Activated T-cell treated with anti-CD3 and anti-CD28 coated beads, Interleukin-2, amount 50 U/mL, for 72 hours (primary cell): Measurements from ENCODE around the gene UBE2E2. TPM values are rescaled to one million over a fixed set of nuclear protein-coding genes. Genes with fewer than 3 reads are reported as not detected.
"Not testable (repeated sequence)": the region's sequence is repeated elsewhere in the genome, so short reads cannot be mapped to it uniquely, and the experiment has no call there.

Source experiments
- ATAC-seq, 2 donors: fragments of 150-1000 bp; cut with Tn5 transposase; replicated peaks in 1 of 2; 2 replicates each; pipeline ENCODE4 v1.10.0; 2021; ENCODE audit warnings: moderate library complexity in 2 of 2, mild to moderate bottlenecking in 1 of 2
- DNase-seq, 2 donors: peaks; one replicate each; pipeline ENCODE4 v3.0.0; 2021 to 2022; ENCODE audit warnings: mixed read lengths in 1 of 2
- H3K27ac Mint-ChIP-seq: one replicate; pipeline ENCODE4 v1.8.0; 2022; ENCODE audit warnings: mild to moderate bottlenecking, moderate library complexity, mixed read lengths
- H3K27me3 Mint-ChIP-seq: one replicate; pipeline ENCODE4 v1.8.0; 2022; ENCODE audit warnings: low read depth, mixed read lengths
- H3K36me3 Mint-ChIP-seq, 2 donors: one replicate each; pipeline ENCODE4 v1.8.0; 2022; ENCODE audit warnings: mixed read lengths in 2 of 2, mild to moderate bottlenecking in 1 of 2; ENCODE audit not compliant: insufficient read depth in 2 of 2
- H3K4me1 Mint-ChIP-seq: one replicate; pipeline ENCODE4 v1.8.0; 2022; ENCODE audit warnings: low read depth, mixed read lengths
- H3K4me3 Mint-ChIP-seq, 2 donors: one replicate each; pipeline ENCODE4 v1.8.0; 2022; ENCODE audit warnings: mild to moderate bottlenecking in 2 of 2, mixed read lengths in 2 of 2, moderate library complexity in 2 of 2
- H3K9me3 Mint-ChIP-seq, 2 donors: one replicate each; pipeline ENCODE4 v1.8.0; 2022; ENCODE audit warnings: mixed read lengths in 2 of 2
- total RNA-seq, 2 donors: library from RNA; stranded (reverse); gene quantifications; one replicate each; pipeline ENCODE4 v1.2.3, GENCODE V29; 2022

Gene UBE2E2
- total RNA-seq, 2 donors from 2014 or later = 11.8 to 11.9 TPM

- Mint-ChIP-seq H3K9me3 (peaks cover 8% of the 10 kb centered on the region in 2 donors), H3K36me3 (no peaks in the 10 kb centered on the region), H3K27me3 (peaks cover 28% of the 10 kb centered on the region), H3K4me1 (no peaks in the 10 kb centered on the region), H3K4me3 (no peak overlapping the region), H3K27ac (no peak overlapping the region)
- ATAC-seq = no peak
- no peak for DNase-seq
Measured at GRCh38 chr3:23172059-23172458, 31.1 kb upstream of the UBE2E2 start.

- DNase-seq (no peak), ATAC-seq (no peak)
- no peak overlapping the region for H3K4me3 Mint-ChIP-seq
- H3K9me3 Mint-ChIP-seq = peaks cover 11% of the 10 kb centered on the region in 2 donors
- H3K27ac Mint-ChIP-seq = no peak overlapping the region
- H3K4me1 Mint-ChIP-seq = no peaks in the 10 kb centered on the region
- peaks cover 0 to 3% of the 10 kb centered on the region in 2 donors for H3K36me3 Mint-ChIP-seq
- peaks cover 20% of the 10 kb centered on the region for H3K27me3 Mint-ChIP-seq
Measured at GRCh38 chr3:23174426-23175039, 28.6 kb upstream of the UBE2E2 start.

GRCh38 chr3:23175341-23176083, 27.6 kb upstream of the UBE2E2 start:
- no peak for ATAC-seq

GRCh38 chr3:23176839-23177238, 26.3 kb upstream of the UBE2E2 start:
- peaks cover 12% of the 10 kb centered on the region for H3K27me3 Mint-ChIP-seq
- DNase-seq, H3K4me3 Mint-ChIP-seq, H3K9me3 Mint-ChIP-seq, H3K4me1 Mint-ChIP-seq, H3K27ac Mint-ChIP-seq, ATAC-seq, H3K36me3 Mint-ChIP-seq: not testable (repeated sequence)

More at GRCh38 chr3:23175341-23176083, 27.6 kb upstream of the UBE2E2 start:
- H3K27me3 Mint-ChIP-seq = peaks cover 12% of the 10 kb centered on the region
- peaks cover 0 to 3% of the 10 kb centered on the region in 2 donors for H3K36me3 Mint-ChIP-seq
- H3K4me1 Mint-ChIP-seq = no peaks in the 10 kb centered on the region
- no peak overlapping the region for H3K27ac Mint-ChIP-seq
- DNase-seq = no peak
- H3K4me3 Mint-ChIP-seq = no peak overlapping the region
- peaks cover 3% of the 10 kb centered on the region in 2 donors for H3K9me3 Mint-ChIP-seq

- Mint-ChIP-seq H3K27ac (no peak overlapping the region), H3K9me3 (no peaks in the 10 kb centered on the region), H3K36me3 (no peaks in the 10 kb centered on the region), H3K27me3 (no peaks in the 10 kb centered on the region), H3K4me3 (no peak overlapping the region), H3K4me1 (no peaks in the 10 kb centered on the region)
- ATAC-seq (no peak), DNase-seq (no peak)
Measured at GRCh38 chr3:23182996-23183513, 20.1 kb upstream of the UBE2E2 start.

- H3K4me3 Mint-ChIP-seq = no peak overlapping the region
- H3K9me3 Mint-ChIP-seq = no peaks in the 10 kb centered on the region
- no peak for DNase-seq
- H3K27ac Mint-ChIP-seq = no peak overlapping the region
- no peaks in the 10 kb centered on the region for H3K4me1 Mint-ChIP-seq
- ATAC-seq = no peak
- H3K36me3 Mint-ChIP-seq = no peaks in the 10 kb centered on the region
- no peaks in the 10 kb centered on the region for H3K27me3 Mint-ChIP-seq
Measured at GRCh38 chr3:23183731-23184130, 19.4 kb upstream of the UBE2E2 start.

GRCh38 chr3:23185861-23186260, 17.3 kb upstream of the UBE2E2 start:
- Mint-ChIP-seq H3K36me3 (no peaks in the 10 kb centered on the region), H3K4me3 (no peak overlapping the region), H3K27ac (no peak overlapping the region), H3K27me3 (no peaks in the 10 kb centered on the region), H3K4me1 (no peaks in the 10 kb centered on the region), H3K9me3 (peaks cover 0 to 1% of the 10 kb centered on the region in 2 donors)
- ATAC-seq (no peak), DNase-seq (no peak)

- DNase-seq (no peak), ATAC-seq (no peak)
- no peaks in the 10 kb centered on the region for H3K4me1 Mint-ChIP-seq
- no peaks in the 10 kb centered on the region for H3K27me3 Mint-ChIP-seq
- H3K4me3 Mint-ChIP-seq = no peak overlapping the region
- peaks cover 0 to 1% of the 10 kb centered on the region in 2 donors for H3K9me3 Mint-ChIP-seq
- H3K27ac Mint-ChIP-seq = no peak overlapping the region
- H3K36me3 Mint-ChIP-seq = no peaks in the 10 kb centered on the region
Measured at GRCh38 chr3:23189187-23189586, 13.9 kb upstream of the UBE2E2 start.

- Mint-ChIP-seq H3K9me3 (peaks cover 0 to 1% of the 10 kb centered on the region in 2 donors), H3K36me3 (no peaks in the 10 kb centered on the region), H3K27me3 (no peaks in the 10 kb centered on the region), H3K4me3 (no peak overlapping the region), H3K27ac (no peak overlapping the region), H3K4me1 (no peaks in the 10 kb centered on the region)
- DNase-seq (no peak), ATAC-seq (no peak)
Measured at GRCh38 chr3:23192816-23193215, 10.3 kb upstream of the UBE2E2 start.

GRCh38 chr3:23193831-23194230, 9.3 kb upstream of the UBE2E2 start:
- no peaks in the 10 kb centered on the region for H3K36me3 Mint-ChIP-seq
- no peaks in the 10 kb centered on the region for H3K4me1 Mint-ChIP-seq
- peaks cover 0 to 1% of the 10 kb centered on the region in 2 donors for H3K9me3 Mint-ChIP-seq
- no peak overlapping the region for H3K4me3 Mint-ChIP-seq
- H3K27ac Mint-ChIP-seq = no peak overlapping the region
- no peaks in the 10 kb centered on the region for H3K27me3 Mint-ChIP-seq
- ATAC-seq = no peak
- DNase-seq = no peak

GRCh38 chr3:23198801-23199200, 4.3 kb upstream of the UBE2E2 start:
- Mint-ChIP-seq H3K36me3 (peaks cover 0 to 5% of the 10 kb centered on the region in 2 donors), H3K27ac (no peak overlapping the region), H3K9me3 (no peaks in the 10 kb centered on the region), H3K4me1 (peaks cover 6% of the 10 kb centered on the region), H3K27me3 (peaks cover 18% of the 10 kb centered on the region), H3K4me3 (no peak overlapping the region)
- DNase-seq (no peak), ATAC-seq (no peak)

GRCh38 chr3:23199649-23200048, 3.5 kb upstream of the UBE2E2 start:
- no peak overlapping the region for H3K27ac Mint-ChIP-seq
- peaks cover 0 to 7% of the 10 kb centered on the region in 2 donors for H3K36me3 Mint-ChIP-seq
- no peak for ATAC-seq
- DNase-seq = no peak
- no peak overlapping the region for H3K4me3 Mint-ChIP-seq
- H3K4me1 Mint-ChIP-seq = peaks cover 11% of the 10 kb centered on the region
- no peaks in the 10 kb centered on the region for H3K9me3 Mint-ChIP-seq
- H3K27me3 Mint-ChIP-seq = peaks cover 18% of the 10 kb centered on the region

GRCh38 chr3:23201154-23201838, 1.8 kb upstream of the UBE2E2 start:
- H3K36me3 Mint-ChIP-seq = peaks cover 0 to 7% of the 10 kb centered on the region in 2 donors
- ATAC-seq (no peak), DNase-seq (no peak)
- H3K27me3 Mint-ChIP-seq = peaks cover 18% of the 10 kb centered on the region
- no peak overlapping the region for H3K27ac Mint-ChIP-seq
- peak overlapping the region in 1 of 2 donors; percentile 0 for H3K4me3 Mint-ChIP-seq
- no peaks in the 10 kb centered on the region for H3K9me3 Mint-ChIP-seq
- peaks cover 18% of the 10 kb centered on the region for H3K4me1 Mint-ChIP-seq
